GM19468 (cell line): Measurements from ENCODE around the gene POP5.
"Not testable (repeated sequence)": the region's sequence is repeated elsewhere in the genome, so short reads cannot be mapped to it uniquely, and the experiment has no call there.

Experiments used
- ATAC-seq: cut with Tn5 transposase; IDR thresholded peaks from one replicate; pipeline ENCODE4 v1.9.1; 2021; ENCODE audit warnings: mild to moderate bottlenecking, moderate library complexity, moderate number of reproducible peaks; ENCODE audit not compliant: unreplicated experiment; ENCODE audit errors: extremely low read depth

The POP5 gene

DNA sequence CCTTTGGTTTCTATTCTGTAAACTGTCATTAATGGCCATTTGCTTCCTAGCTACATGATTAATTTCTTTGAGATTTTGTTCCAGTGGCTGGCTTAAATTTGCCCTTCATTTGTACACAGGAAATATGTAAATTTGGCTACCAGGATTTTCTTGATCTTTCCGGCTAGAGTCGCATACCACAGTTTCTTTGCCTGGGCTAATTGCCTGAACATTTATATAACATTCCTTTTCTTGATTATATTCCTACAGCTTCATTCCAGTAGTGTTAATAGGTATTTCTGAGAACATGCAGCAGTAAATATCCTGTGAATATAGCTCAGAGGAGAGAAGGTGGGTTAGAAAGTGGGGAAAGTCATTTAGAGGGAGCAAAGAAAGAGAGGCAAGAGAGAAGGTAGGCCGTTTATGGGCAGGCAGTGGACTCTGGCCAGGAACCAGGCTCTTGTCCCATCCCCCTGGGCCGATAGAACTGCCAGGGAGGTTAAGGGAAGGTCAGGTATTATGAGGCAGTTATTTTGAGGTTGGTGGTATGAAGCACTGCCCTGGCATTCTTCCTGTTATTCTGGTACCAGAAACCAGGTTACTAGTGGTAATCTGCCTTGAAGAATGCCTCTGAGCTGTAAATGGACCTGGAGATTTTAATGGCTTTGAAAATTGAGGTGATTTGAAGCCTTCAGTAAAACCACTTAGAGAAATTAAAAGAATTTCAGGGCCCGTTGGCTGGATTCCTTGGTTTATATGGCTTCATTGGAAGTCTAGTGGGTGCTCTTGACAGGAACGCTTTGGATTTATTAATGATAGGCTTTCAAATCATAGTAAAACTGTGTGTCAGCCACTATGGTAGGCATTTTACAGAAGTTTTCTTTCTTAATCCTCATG lies 42.7 kb downstream of the POP5 start:
- no peak for ATAC-seq

GRCh38 chr12:120537856-120538220 lies 43.4 kb downstream of the POP5 start:
- ATAC-seq: no peak

DNA sequence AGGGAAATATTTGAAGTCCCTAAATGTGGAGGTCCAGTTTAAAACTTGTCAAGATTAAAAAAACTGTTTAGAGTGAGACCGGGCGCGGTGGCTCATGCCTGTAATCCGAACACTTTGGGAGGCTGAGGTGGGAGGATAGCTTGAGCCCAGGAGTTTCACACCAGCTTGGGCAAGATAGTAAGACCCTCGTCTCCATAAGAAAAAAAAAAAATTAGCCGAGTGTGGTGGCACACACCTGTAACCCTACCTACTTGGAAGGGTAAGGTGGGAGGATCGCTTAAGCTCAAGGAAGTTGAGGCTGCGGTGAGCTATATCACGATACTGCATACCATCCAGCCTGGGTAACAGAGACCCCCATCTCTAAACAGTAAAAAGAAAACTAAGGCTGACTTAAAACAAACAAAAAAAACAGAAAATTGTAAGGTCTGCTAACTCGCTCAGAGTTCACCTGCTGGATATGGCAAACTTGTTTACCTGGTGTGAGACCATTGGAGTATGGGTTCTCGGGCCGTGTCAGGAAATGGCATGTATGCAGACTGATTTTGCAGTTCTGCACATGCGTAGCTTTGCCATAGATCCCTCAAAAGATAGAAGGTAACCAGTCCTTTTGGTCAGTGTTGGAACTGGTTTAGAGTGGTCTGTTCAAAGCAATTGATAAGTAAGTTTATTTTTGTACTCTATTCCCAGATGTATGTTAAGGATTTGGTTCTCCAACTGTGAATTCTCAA lies 45.0 kb downstream of the POP5 start:
- no peak for ATAC-seq

GRCh38 chr12:120534703-120535655 lies 46.2 kb downstream of the POP5 start:
- no peak for ATAC-seq

- no peak for ATAC-seq
Measured at GRCh38 chr12:120534203-120534702, 46.9 kb downstream of the POP5 start, which contains the start of gene RNF10. RNF10 (plus strand) TSS chr12:120534356; CDS start chr12:120534812, 456 bp downstream.

- ATAC-seq: no peak
Measured at GRCh38 chr12:120532701-120533238, 48.4 kb downstream of the POP5 start.

DNA sequence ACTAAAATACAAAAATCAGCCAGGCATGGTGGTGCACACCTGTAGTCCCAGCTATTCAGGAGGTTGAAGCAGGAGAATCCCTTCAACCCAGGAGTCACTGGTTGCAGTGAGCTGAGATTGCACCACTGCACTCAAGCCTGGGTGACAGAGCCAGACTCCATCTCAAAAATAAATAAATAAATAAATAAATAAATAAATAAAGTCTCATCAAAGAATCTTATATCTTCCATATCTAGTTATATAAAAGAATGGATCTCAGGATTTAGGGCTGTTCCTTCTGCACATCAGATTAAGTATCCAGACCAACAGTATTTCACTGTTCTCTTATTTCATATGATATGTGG lies 50.8 kb downstream of the POP5 start:
- ATAC-seq: not testable (repeated sequence)

GRCh38 chr12:120529641-120530417 lies 51.4 kb downstream of the POP5 start:
- ATAC-seq: no peak

DNA sequence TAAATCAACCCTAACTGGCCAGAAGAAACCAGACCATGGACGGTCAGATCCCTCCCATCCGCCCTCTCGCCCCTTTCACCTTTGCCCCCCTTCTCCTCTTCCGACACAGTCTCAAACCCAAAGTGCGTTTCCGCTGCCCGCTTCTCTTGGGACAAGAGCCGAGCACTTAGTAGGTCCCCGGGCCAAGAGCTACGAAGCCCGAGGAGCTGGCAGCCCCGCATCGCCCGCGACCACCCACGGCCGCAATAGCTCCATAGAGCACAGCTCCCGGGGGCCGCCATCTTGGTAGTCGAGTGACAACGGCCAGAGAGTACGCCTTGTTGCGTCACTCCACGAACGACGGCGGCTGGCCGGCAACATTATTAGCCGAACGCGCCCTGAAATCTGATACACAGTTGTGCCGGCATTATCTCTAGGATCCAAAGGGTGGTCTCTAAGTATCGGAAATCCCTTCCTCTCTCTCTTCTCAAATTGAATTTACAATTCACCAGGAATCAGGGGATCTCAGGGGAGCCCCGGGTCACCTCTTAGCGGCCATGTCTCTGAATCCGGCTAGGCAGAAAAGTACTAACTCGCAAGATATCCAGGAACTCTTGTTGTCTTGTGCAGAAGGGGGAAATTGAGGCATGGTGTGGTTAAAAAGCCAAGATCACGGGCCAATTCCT lies 52.2 kb downstream of the POP5 start, which contains the start of gene COQ5:
TSS of gene COQ5 (minus strand) at position 298 of the 665 bp plus-strand sequence. CDS start at position 281, 17 bp downstream.
- peak; percentile 41 for ATAC-seq
